ENCODE results near the gene EDAR.

DNA sequence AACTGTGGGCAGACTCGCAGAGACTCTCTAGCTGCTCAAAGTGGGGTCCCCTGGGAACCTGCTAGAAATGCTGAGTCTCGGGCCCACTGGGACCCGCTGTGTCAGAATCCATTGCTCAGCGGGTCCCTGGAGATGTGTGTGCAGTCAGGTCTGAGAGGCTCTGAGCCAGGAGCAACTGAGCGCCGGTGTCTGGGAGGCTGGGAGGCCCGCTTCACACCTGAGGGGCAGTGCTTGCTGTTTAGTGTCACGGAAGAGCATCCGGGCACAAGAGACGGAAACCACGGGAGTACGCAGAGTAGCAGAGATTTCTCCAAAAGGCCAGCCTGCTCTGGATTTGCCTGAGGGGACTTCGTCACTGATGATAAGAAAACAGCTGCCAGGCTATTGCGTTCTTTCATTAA is 70.1 kb downstream of the EDAR start:
- TF ChIP-seq CTCF (conservative IDR thresholded peaks at IDR 0.05 in 1 of 2, IDR thresholded peaks at IDR 0.05 in 1 of 2; ENCODE audit: low read depth in 1 of 2, low read length in 2 of 2) (no peak), EZH2 (IDR thresholded peaks at IDR 0.05; ENCODE audit: low read length, missing control alignments) (no peak)

Data from fibroblast of lung (primary cell).